ENCODE measurements around the gene NFIB. TPM values are rescaled to one million over a fixed set of nuclear protein-coding genes. Genes with fewer than 3 reads are reported as not detected.

Gene NFIB
- total RNA-seq, 1 experiment from 2014 or later = 3.6 TPM

DNA sequence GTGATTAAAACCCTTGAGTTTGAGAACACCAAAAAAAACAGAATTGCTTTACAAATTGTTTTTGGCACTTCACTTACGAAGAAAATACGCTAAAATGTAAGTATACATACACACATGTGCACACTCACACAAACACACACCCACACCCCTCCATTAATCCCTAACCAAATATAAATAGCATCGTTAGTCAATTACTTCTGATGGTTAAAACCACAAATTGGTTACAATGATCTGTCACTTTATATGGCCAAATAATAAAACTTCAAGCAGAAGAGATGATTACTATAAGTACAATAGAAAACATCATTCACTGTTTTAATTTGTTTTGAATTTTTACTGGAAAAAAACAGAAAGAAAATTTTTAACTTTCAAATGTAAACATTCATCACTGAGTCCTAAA, 103.5 kb downstream of the NFIB start:
- Histone ChIP-seq H3K79me2 (ENCODE audit: low read length) (no peaks in the 10 kb centered on the region), H4K20me1 (ENCODE audit: insufficient read depth, low read depth, low read length) (no peaks in the 10 kb centered on the region), H3K4me2 (ENCODE audit: low read depth, low read length, poor library complexity, severe bottlenecking) (no peak overlapping the region), H3K4me1 (ENCODE audit: low read length) (no peaks in the 10 kb centered on the region), H3K9me3 (ENCODE audit: low read length) (no peaks in the 10 kb centered on the region), H3K27ac (ENCODE audit: low read length) (no peak overlapping the region), H3K27me3 (ENCODE audit: low read length) (no peaks in the 10 kb centered on the region), H3K4me3 (ENCODE audit: low read length) (no peak overlapping the region), H2AFZ (ENCODE audit: low read length) (no peak overlapping the region), H3K9ac (ENCODE audit: low read length) (no peak overlapping the region), H3K9me2 (replicated peaks; ENCODE audit: insufficient read depth, low read length) (no peaks in the 10 kb centered on the region), H3K36me3 (ENCODE audit: insufficient read depth, low read length) (no peaks in the 10 kb centered on the region)
- no peak for DNase-seq

DNA sequence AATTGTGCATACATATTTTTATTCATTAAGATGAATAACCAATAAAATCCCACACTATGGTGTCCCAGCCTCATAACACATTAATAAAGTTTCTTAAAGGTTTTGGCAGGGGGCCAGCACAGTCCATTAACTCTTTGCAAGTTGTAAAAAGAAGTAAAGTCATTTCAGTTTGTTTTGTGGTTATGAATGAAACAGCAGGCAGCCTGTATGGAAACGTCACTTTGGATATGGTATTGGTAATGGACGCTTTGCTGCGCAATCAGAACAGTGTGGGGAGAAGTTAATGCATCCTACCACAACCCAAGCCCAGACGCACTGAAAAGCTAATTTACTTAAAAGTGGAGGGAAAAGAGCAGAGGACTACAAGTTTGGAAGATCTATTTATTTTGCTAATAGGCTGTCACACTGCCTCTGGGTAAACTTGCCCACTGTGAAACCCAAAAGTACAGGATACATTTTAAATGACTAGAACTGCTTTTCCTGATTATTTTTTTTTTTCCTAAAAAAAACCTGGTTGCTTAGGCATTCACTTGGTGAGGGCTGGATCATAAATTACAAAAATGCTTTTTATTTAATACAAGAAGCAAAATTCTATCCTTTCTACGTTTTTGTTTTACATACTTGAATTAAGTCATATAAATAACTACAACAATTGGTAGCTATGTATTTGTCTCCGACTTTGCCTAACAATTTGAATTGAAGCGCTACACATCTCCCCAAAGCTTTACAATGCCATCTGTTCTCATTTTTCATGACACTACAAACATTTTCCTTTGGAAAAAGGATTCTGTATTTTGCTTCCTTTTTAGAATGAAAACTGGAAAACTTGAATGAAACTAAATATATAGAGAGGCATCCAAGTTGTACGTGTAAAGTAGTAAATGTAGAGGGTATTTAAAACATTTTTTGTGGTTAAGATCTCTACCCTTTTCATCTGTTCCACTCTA, 104.3 kb downstream of the NFIB start:
- Histone ChIP-seq H3K79me2 (ENCODE audit: low read length) (no peaks in the 10 kb centered on the region), H3K9me2 (replicated peaks; ENCODE audit: insufficient read depth, low read length) (no peaks in the 10 kb centered on the region), H4K20me1 (ENCODE audit: insufficient read depth, low read depth, low read length) (no peaks in the 10 kb centered on the region), H3K4me1 (ENCODE audit: low read length) (no peaks in the 10 kb centered on the region), H3K9ac (ENCODE audit: low read length) (no peak overlapping the region), H3K27ac (ENCODE audit: low read length) (no peak overlapping the region), H3K4me2 (ENCODE audit: low read depth, low read length, poor library complexity, severe bottlenecking) (no peak overlapping the region), H2AFZ (ENCODE audit: low read length) (no peak overlapping the region), H3K4me3 (ENCODE audit: low read length) (no peak overlapping the region), H3K36me3 (ENCODE audit: insufficient read depth, low read length) (no peaks in the 10 kb centered on the region), H3K27me3 (ENCODE audit: low read length) (no peaks in the 10 kb centered on the region), H3K9me3 (ENCODE audit: low read length) (no peaks in the 10 kb centered on the region)
- no peak for DNase-seq

DNA sequence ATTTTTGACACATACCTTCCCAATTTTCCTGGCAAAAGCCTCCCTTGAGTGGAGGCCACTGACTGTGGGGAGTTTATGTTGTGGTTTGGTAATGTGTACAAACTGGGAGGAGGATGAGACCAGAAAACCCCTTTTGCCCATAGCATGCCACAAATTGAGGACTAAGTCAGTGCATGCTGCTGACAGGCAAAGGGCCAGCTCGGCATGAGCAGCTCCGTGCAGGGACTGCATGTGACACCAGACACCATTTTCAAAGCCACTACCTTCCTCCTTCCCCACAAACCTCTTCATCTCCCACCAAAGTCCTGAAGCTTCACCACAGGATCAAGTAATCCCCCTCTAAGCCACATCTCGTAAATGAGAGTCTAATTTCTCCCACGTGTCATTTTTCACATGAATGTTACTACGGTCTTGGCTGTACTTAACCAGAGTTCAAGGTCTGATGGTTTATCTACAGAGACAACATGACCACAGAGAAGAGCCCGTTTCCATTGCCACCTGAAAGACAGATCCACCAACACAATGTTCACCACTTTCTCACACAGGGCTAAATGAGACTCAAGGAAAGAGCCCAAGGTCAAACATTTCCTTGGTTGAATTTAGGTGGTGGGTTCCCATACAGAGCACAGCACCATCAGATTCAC, 106.5 kb downstream of the NFIB start:
- H3K27ac ChIP-seq (ENCODE audit: low read length) = no peak overlapping the region
- H2AFZ ChIP-seq (ENCODE audit: low read length) = no peak overlapping the region
- H3K4me1 ChIP-seq (ENCODE audit: low read length) = no peaks in the 10 kb centered on the region
- no peaks in the 10 kb centered on the region for H3K9me3 ChIP-seq (ENCODE audit: low read length)
- H3K36me3 ChIP-seq (ENCODE audit: insufficient read depth, low read length) = no peaks in the 10 kb centered on the region
- no peak overlapping the region for H3K4me3 ChIP-seq (ENCODE audit: low read length)
- H3K9me2 ChIP-seq (replicated peaks; ENCODE audit: insufficient read depth, low read length) = no peaks in the 10 kb centered on the region
- H3K79me2 ChIP-seq (ENCODE audit: low read length) = no peaks in the 10 kb centered on the region
- DNase-seq = no peak
- no peaks in the 10 kb centered on the region for H4K20me1 ChIP-seq (ENCODE audit: insufficient read depth, low read depth, low read length)
- no peak overlapping the region for H3K9ac ChIP-seq (ENCODE audit: low read length)
- no peak overlapping the region for H3K4me2 ChIP-seq (ENCODE audit: low read depth, low read length, poor library complexity, severe bottlenecking)
- H3K27me3 ChIP-seq (ENCODE audit: low read length) = no peaks in the 10 kb centered on the region

DNA sequence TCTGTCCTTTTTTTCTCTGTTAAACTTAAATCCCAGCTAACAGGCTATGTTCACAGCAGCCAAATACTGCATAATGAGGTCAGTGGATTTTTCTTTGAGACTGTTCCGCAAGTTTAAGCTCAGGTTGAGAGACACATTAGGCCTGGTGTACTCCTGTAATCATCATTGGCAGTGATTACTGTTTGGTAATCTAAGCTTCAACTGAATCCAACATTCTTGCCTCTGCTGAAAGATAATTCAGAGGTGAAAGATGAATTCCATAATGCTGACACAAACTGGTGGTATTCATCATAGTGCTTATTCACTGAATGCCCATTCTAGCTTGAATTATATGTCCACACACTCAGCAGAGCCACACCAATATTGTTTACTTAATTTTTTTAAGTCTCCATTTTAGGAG, 108.5 kb downstream of the NFIB start:
- Histone ChIP-seq H3K4me2 (ENCODE audit: low read depth, low read length, poor library complexity, severe bottlenecking) (no peak overlapping the region), H3K27ac (ENCODE audit: low read length) (no peak overlapping the region), H3K9ac (ENCODE audit: low read length) (no peak overlapping the region), H3K79me2 (ENCODE audit: low read length) (no peaks in the 10 kb centered on the region), H3K4me3 (ENCODE audit: low read length) (no peak overlapping the region), H3K36me3 (ENCODE audit: insufficient read depth, low read length) (no peaks in the 10 kb centered on the region), H2AFZ (ENCODE audit: low read length) (no peak overlapping the region), H3K27me3 (ENCODE audit: low read length) (no peaks in the 10 kb centered on the region), H3K9me2 (replicated peaks; ENCODE audit: insufficient read depth, low read length) (no peaks in the 10 kb centered on the region), H4K20me1 (ENCODE audit: insufficient read depth, low read depth, low read length) (no peaks in the 10 kb centered on the region), H3K9me3 (ENCODE audit: low read length) (no peaks in the 10 kb centered on the region), H3K4me1 (ENCODE audit: low read length) (no peaks in the 10 kb centered on the region)
- no peak for DNase-seq

DNA sequence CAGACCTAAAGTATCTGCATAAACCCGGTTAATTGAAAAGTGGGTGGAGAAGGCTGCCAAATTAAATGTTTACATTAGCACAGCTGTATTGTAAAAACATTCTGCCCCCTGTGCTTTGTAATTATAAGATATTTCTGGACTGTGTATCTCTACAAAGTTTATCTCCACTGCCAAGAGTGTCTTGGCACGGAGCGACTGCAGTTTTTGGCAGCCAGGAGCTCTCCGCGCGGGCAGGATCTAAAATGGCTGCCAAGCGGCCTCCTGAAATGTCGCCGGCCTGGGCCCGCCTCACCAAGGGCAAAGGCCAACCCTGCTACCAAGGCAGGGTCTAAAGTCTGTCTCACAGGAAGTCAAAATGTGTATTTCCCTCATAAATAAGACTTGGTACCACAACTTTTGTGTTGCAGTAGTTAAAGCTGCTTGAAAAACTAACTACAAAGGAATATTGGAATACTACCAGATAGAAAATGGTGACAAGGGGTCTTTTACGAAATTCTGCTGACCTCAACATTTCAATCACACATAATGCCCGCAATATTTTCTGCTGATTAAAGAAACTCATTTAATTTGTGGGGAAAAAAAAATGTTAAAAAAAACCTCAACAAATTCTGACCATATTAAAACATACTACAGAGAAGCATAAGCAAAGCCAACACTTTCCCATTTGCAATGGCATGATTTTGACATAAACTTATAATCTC, 110.4 kb downstream of the NFIB start:
- Histone ChIP-seq H3K9me3 (ENCODE audit: low read length) (no peaks in the 10 kb centered on the region), H2AFZ (ENCODE audit: low read length) (no peak overlapping the region), H3K27me3 (ENCODE audit: low read length) (no peaks in the 10 kb centered on the region), H3K36me3 (ENCODE audit: insufficient read depth, low read length) (no peaks in the 10 kb centered on the region), H3K4me1 (ENCODE audit: low read length) (no peaks in the 10 kb centered on the region), H3K27ac (ENCODE audit: low read length) (no peak overlapping the region), H3K9me2 (replicated peaks; ENCODE audit: insufficient read depth, low read length) (no peaks in the 10 kb centered on the region), H3K4me2 (ENCODE audit: low read depth, low read length, poor library complexity, severe bottlenecking) (no peak overlapping the region), H3K9ac (ENCODE audit: low read length) (no peak overlapping the region), H3K4me3 (ENCODE audit: low read length) (no peak overlapping the region), H4K20me1 (ENCODE audit: insufficient read depth, low read depth, low read length) (no peaks in the 10 kb centered on the region), H3K79me2 (ENCODE audit: low read length) (no peaks in the 10 kb centered on the region)
- DNase-seq = no peak

DNA sequence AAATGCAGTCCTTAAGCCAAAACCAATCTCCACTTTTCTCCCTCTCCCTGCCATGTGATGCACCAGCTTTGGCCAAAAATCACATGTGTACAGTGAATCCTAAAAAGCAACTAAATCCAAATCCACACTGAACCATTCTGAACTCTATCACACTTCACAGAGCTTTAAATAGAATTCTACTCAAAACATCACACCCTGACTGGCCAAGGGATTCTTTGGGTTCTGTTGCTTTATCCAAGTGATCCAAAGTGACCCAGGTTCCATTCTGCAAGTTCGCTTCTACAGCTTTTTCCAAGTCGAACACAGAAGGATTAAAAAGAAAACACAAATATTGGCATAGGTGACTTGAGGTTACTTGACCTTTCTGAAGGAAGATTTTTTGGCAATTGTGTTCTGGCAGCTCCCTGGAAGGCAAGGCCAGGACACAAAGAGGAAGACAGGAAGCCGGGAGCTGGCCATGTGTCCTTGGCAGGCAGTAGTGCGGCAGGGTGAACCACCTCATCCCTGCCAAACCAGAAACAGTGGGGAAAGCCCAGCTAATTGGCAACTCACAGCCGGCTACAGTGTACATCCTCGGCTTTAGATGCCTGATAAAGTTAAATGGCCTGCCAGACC, 115.0 kb downstream of the NFIB start:
- no peaks in the 10 kb centered on the region for H3K4me1 ChIP-seq (ENCODE audit: low read length)

DNA sequence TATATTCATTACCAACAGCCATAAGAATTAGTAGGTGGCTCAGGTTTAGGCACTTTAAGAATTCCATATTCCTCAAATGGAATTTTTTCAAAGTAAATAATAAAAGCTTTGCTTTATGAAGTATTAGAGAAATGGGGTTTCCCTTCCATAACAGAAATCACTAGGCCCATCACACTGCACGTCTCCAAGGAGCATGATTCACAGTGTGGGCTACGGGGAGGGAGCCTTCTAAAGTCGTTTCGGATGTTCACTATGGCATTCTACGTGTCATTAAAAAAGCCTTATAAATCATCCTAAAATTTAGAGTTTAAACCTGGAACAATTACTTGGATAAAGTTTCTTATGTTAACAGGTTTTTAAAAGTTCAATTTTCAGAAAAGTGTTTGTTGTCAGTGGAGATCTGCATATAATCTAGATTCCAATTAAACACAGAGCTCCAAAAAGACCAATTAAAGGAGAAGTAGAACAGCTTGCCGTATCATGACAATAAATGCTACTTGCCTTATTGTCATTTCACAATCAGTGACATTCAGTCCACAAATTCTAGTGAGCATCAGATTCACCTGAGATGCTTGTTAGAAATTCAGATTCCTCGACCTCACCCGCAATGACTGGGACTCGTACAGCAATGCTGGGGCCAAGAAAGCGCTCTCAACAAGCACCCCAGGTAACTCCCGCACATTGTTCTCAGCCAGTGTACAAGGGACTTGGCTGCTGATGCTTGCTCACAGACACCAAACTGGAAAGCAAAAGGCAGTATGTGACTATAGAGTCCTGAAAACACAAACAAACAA, 115.7 kb downstream of the NFIB start:
- no peak overlapping the region for H3K4me3 ChIP-seq (ENCODE audit: low read length)
- no peaks in the 10 kb centered on the region for H3K27me3 ChIP-seq (ENCODE audit: low read length)
- H3K27ac ChIP-seq (ENCODE audit: low read length) = no peak overlapping the region
- no peaks in the 10 kb centered on the region for H3K4me1 ChIP-seq (ENCODE audit: low read length)
- no peak overlapping the region for H3K9ac ChIP-seq (ENCODE audit: low read length)
- no peaks in the 10 kb centered on the region for H3K79me2 ChIP-seq (ENCODE audit: low read length)
- H3K9me3 ChIP-seq (ENCODE audit: low read length) = no peaks in the 10 kb centered on the region
- H3K36me3 ChIP-seq (ENCODE audit: insufficient read depth, low read length) = no peaks in the 10 kb centered on the region
- H2AFZ ChIP-seq (ENCODE audit: low read length) = no peak overlapping the region
- no peak overlapping the region for H3K4me2 ChIP-seq (ENCODE audit: low read depth, low read length, poor library complexity, severe bottlenecking)
- DNase-seq = no peak
- H4K20me1 ChIP-seq (ENCODE audit: insufficient read depth, low read depth, low read length) = no peaks in the 10 kb centered on the region
- H3K9me2 ChIP-seq (replicated peaks; ENCODE audit: insufficient read depth, low read length) = no peaks in the 10 kb centered on the region

More for the DNA sequence above, 115.0 kb downstream of the NFIB start:
- Histone ChIP-seq H3K4me2 (ENCODE audit: low read depth, low read length, poor library complexity, severe bottlenecking) (no peak overlapping the region), H3K9me3 (ENCODE audit: low read length) (no peaks in the 10 kb centered on the region), H3K9me2 (replicated peaks; ENCODE audit: insufficient read depth, low read length) (no peaks in the 10 kb centered on the region), H3K36me3 (ENCODE audit: insufficient read depth, low read length) (no peaks in the 10 kb centered on the region), H3K9ac (ENCODE audit: low read length) (no peak overlapping the region), H4K20me1 (ENCODE audit: insufficient read depth, low read depth, low read length) (no peaks in the 10 kb centered on the region), H2AFZ (ENCODE audit: low read length) (no peak overlapping the region), H3K27me3 (ENCODE audit: low read length) (no peaks in the 10 kb centered on the region), H3K79me2 (ENCODE audit: low read length) (no peaks in the 10 kb centered on the region), H3K4me3 (ENCODE audit: low read length) (no peak overlapping the region), H3K27ac (ENCODE audit: low read length) (no peak overlapping the region)
- DNase-seq = no peak
